Fibroblast of villous mesenchyme (primary cell): ENCODE results near the gene EID2. TPM values are rescaled to one million over a fixed set of nuclear protein-coding genes. Genes with fewer than 3 reads are reported as not detected.
A peak's percentile ranks its signal among the peaks of the same experiment; 100 is the strongest.

Experiments used
- DNase-seq: peaks from one replicate; pipeline ENCODE4 v3.0.0-alpha.2; 2010; ENCODE audit warnings: low read depth
- H3K4me3 ChIP-seq: 2 replicates; pipeline ENCODE4 v1.5.1; 2011; ENCODE audit warnings: low read depth, mild to moderate bottlenecking, low read length
- CTCF ChIP-seq: IDR thresholded peaks from 2 replicates; pipeline ENCODE4 v1.5.1; 2012; ENCODE audit warnings: low read depth, mild to moderate bottlenecking, low read length; ENCODE audit not compliant: insufficient read depth
- total RNA-seq: library from RNA; depleted of rRNA; stranded (reverse); fragments of >200 nt; gene quantifications from 2 replicates; pipeline ENCODE4 v1.2.3, GENCODE V29; 2012

The EID2 gene
- total RNA-seq, 1 donor: 10.8 TPM

- H3K4me3 ChIP-seq: no peak overlapping the region
- no peak for TF ChIP-seq CTCF
- DNase-seq: no peak
These were observed 13.2 kb upstream of the EID2 start for GRCh38 chr19:39553082-39553652.

GRCh38 chr19:39550197-39550596 is 10.2 kb upstream of the EID2 start:
- DNase-seq: no peak
- H3K4me3 ChIP-seq: no peak overlapping the region
- no peak for TF ChIP-seq CTCF

DNA sequence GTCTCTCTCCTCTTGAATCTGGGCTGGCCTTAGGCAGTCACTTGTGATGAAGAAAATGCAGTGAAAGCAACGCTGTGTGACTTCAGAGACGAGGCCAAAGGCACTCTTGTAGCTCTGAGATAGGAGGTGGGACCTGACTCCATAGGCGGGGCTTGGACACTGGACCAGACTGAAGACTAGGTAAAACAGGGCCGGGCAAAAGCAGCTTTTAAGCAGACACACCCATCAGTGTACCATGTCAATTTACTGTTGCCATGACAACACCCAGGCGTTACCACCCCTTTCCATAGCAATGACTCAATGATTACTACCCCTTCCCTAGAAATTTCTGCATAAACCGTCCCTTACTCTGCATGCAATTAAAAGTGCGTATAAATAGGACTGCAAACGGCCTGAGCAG is 6.6 kb upstream of the EID2 start:
- H3K4me3 ChIP-seq: no peak overlapping the region
- no peak for DNase-seq
- no peak for TF ChIP-seq CTCF

GRCh38 chr19:39544911-39545310 is 5.0 kb upstream of the EID2 start:
- no peak for DNase-seq
- TF ChIP-seq CTCF: no peak

GRCh38 chr19:39544226-39544903 is 4.4 kb upstream of the EID2 start:
- DNase-seq: peak; percentile 14

More at GRCh38 chr19:39544911-39545310, 5.0 kb upstream of the EID2 start:
- no peak overlapping the region for H3K4me3 ChIP-seq

GRCh38 chr19:39543477-39543857 is 3.5 kb upstream of the EID2 start:
- no peak for DNase-seq
- TF ChIP-seq CTCF: no peak
- H3K4me3 ChIP-seq: no peak overlapping the region

More at GRCh38 chr19:39544226-39544903, 4.4 kb upstream of the EID2 start:
- TF ChIP-seq CTCF: no peak
- no peak overlapping the region for H3K4me3 ChIP-seq

DNA sequence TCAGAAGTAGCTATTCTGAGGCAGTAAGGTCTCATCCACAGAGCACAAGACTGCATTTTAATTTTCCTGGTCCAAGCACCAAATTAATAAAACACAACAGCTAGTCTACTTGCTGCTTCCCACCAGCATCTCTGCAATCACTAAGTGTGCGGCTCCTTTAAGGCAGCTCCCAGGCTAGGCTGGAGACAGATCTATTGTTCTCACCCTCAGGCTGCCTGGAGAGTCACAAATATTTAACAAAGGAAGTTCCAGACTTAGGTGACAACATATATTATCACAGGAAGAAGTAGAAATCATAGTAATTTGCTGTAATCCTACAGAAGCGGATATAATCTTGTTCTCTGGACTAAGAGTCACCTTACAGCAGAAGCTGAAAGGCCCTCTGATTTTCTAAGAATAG is 2.2 kb upstream of the EID2 start:
- no peak for TF ChIP-seq CTCF
- no peak for DNase-seq
- no peak overlapping the region for H3K4me3 ChIP-seq
